Prostate gland (tissue), 2 donors: Measurements from ENCODE around the gene CCDC175. TPM values are rescaled to one million over a fixed set of nuclear protein-coding genes. Genes with fewer than 3 reads are reported as not detected.

Experiments used
- DNase-seq: peaks from one replicate; pipeline ENCODE4 v3.0.0-alpha.2; 2019; ENCODE audit warnings: low spot score
- H3K27ac ChIP-seq, 2 donors: fragments of 200-600 bp; sonication (generic); 2 replicates each; pipeline ENCODE4 v1.5.1; 2017 to 2019
- H3K27me3 ChIP-seq: fragments of 200-600 bp; sonication (generic); replicated peaks from 2 replicates; pipeline ENCODE4 v1.5.1; 2019; ENCODE audit not compliant: insufficient read depth
- H3K36me3 ChIP-seq, 2 donors: fragments of 200-600 bp; sonication (generic); 1 replicate in 1 of 2; 2 replicates in 1 of 2; pipeline versions ENCODE4 v1.5.1 to v1.8.1; 2017 to 2019
- H3K4me1 ChIP-seq: fragments of 200-600 bp; sonication (generic); replicated peaks from 2 replicates; pipeline ENCODE4 v1.5.1; 2019
- H3K4me3 ChIP-seq, 2 donors: fragments of 200-600 bp; sonication (generic); 2 replicates each; pipeline ENCODE4 v1.5.1; 2017 to 2019
- H3K9me3 ChIP-seq: fragments of 200-600 bp; sonication (generic); 2 replicates; pipeline ENCODE4 v1.5.1; 2017
- CTCF ChIP-seq, 4 experiments: fragments of 200-600 bp in 2 of 4; fragments of 450-650 bp in 2 of 4; sonication (generic) in 2 of 4; IDR thresholded peaks; 1 replicate in 3 of 4; 2 replicates in 1 of 4; pipeline ENCODE4 v1.5.1; 2016 to 2019; ENCODE audit warnings: antibody characterized with exemption in 4 of 4, mild to moderate bottlenecking in 2 of 4, moderate library complexity in 2 of 4
- POLR2A ChIP-seq: fragments of 450-650 bp; IDR thresholded peaks from one replicate; pipeline ENCODE4 v1.6.1; 2016; ENCODE audit warnings: antibody characterized with exemption, mild to moderate bottlenecking
- POLR2AphosphoS5 ChIP-seq: sonication (generic); formaldehyde crosslinking; IDR thresholded peaks from one replicate; pipeline ENCODE4 v1.6.1; 2017; ENCODE audit warnings: antibody characterized with exemption
- WGBS: methylation state at CpG from one replicate; pipeline ENCODE4 v1.1.5; 2018; 5-methylcytosine and 5-hydroxymethylcytosine counted together
- intact Hi-C: fragments of 100-400 bp; cut with DNase I; formaldehyde crosslinking; loops from one replicate; pipeline ENCODE4 v1.14.2; 2022
- total RNA-seq, 2 donors: library from RNA; depleted of rRNA; stranded (reverse); fragments of >200 nt; gene quantifications; one replicate each; pipeline ENCODE4 v1.1.0, GENCODE V29; 2016

The CCDC175 gene
- total RNA-seq, 2 donors from 2014 or later, result not detected

- no peak for DNase-seq
- intact Hi-C loops, result no loop called here
- Histone ChIP-seq H3K36me3 (no peaks in the 10 kb centered on the region), H3K4me1 (no peaks in the 10 kb centered on the region), H3K27me3 (no peaks in the 10 kb centered on the region), H3K4me3 (no peak overlapping the region), H3K27ac (no peak overlapping the region), H3K9me3 (no peaks in the 10 kb centered on the region)
- WGBS, result 93% methylated on average over 2 of the region's 2 CpGs
- TF ChIP-seq POLR2A (no peak), POLR2AphosphoS5 (no peak), CTCF (IDR thresholded peaks at IDR 0.05) (no peak)
Measured at GRCh38 chr14:59600211-59600945, 23.8 kb upstream of the CCDC175 start.

- no peak for DNase-seq
- Histone ChIP-seq H3K4me3 (no peak overlapping the region), H3K9me3 (no peaks in the 10 kb centered on the region), H3K27me3 (no peaks in the 10 kb centered on the region), H3K27ac (no peak overlapping the region), H3K4me1 (no peaks in the 10 kb centered on the region), H3K36me3 (no peaks in the 10 kb centered on the region)
- intact Hi-C loops, result no loop called here
- TF ChIP-seq POLR2A (no peak), POLR2AphosphoS5 (no peak)
- 86% methylated on average over 6 of the region's 6 CpGs for WGBS
Measured at GRCh38 chr14:59595071-59595470, 18.5 kb upstream of the CCDC175 start.

GRCh38 chr14:59591641-59592370 is 15.2 kb upstream of the CCDC175 start:
- TF ChIP-seq POLR2AphosphoS5, result no peak
- H3K4me1 ChIP-seq, result no peaks in the 10 kb centered on the region
- no peak overlapping the region for H3K4me3 ChIP-seq
- intact Hi-C loops, result no loop called here
- H3K36me3 ChIP-seq, result no peaks in the 10 kb centered on the region
- DNase-seq, result no peak
- no peaks in the 10 kb centered on the region for H3K27me3 ChIP-seq
- no peaks in the 10 kb centered on the region for H3K9me3 ChIP-seq
- no peak overlapping the region for H3K27ac ChIP-seq
- WGBS, result 83% methylated on average over 5 of the region's 5 CpGs

GRCh38 chr14:59588101-59588500 is 11.5 kb upstream of the CCDC175 start:
- H3K36me3 ChIP-seq, result no peaks in the 10 kb centered on the region
- 80% methylated on average over 3 of the region's 3 CpGs for WGBS
- no peaks in the 10 kb centered on the region for H3K9me3 ChIP-seq
- H3K27ac ChIP-seq, result no peak overlapping the region
- H3K4me1 ChIP-seq, result no peaks in the 10 kb centered on the region
- no peak overlapping the region for H3K4me3 ChIP-seq
- no peak for DNase-seq
- H3K27me3 ChIP-seq, result no peaks in the 10 kb centered on the region
- intact Hi-C loops, result no loop called here
- TF ChIP-seq CTCF (IDR thresholded peaks at IDR 0.05), result no peak
- no peak for TF ChIP-seq POLR2A

GRCh38 chr14:59585891-59586554 is 9.4 kb upstream of the CCDC175 start:
- H3K27me3 ChIP-seq, result no peaks in the 10 kb centered on the region
- H3K27ac ChIP-seq, result no peak overlapping the region
- intact Hi-C loops, result no loop called here
- no peaks in the 10 kb centered on the region for H3K4me1 ChIP-seq
- no peaks in the 10 kb centered on the region for H3K9me3 ChIP-seq
- 54% methylated on average over 10 of the region's 10 CpGs for WGBS
- DNase-seq, result no peak
- H3K36me3 ChIP-seq, result no peaks in the 10 kb centered on the region
- no peak overlapping the region for H3K4me3 ChIP-seq
- TF ChIP-seq CTCF (IDR thresholded peaks at IDR 0.05) (no peak), POLR2AphosphoS5 (no peak), POLR2A (no peak)
